Measurements from ENCODE around the gene SETX.

Gene SETX

DNA sequence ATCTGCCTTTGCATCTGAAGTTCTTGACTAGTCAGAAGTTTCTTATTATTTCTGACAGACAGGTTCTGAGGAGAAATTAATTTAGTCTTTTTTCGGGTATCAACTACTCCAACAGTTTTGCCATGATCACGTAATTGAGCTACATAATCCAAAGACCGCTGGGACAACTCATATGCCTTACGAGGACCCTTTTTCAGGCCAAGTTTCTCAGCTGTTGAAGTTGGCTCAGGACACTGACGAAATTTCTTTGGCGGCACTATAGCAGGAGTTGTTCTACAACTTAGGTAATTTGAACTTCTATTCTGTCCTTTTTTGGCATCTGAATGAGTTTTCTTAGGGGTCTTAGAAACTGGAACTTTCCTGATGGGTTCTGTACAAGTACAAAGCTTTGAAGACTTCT is 27.2 kb downstream of the SETX start:
- H3K9me3 Mint-ChIP-seq: peaks cover 16% of the 10 kb centered on the region

DNA sequence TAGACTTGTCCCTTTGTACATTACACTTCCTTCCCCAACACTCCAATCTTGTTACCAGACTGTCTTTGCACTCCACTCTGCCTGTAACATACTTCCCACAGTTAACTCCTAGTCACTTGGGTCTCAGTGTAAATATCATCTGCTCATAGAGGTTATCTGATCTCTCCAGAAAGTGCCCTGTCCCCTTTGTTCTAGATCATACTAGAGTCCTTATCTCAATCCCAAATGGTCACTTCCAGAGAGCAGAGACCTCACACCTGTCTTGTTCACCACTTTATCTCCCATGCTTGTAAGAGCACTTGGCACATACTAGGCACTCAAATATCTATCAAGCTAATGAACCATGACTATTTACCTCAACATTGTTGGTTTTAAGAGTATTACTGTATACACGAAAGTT is 30.4 kb downstream of the SETX start:
- peak overlapping the region in 1 of 3 experiments; percentile 74 for H3K27ac Mint-ChIP-seq
- H3K4me1 Mint-ChIP-seq: peaks cover 6% of the 10 kb centered on the region
- TF ChIP-seq, protein P1, sequence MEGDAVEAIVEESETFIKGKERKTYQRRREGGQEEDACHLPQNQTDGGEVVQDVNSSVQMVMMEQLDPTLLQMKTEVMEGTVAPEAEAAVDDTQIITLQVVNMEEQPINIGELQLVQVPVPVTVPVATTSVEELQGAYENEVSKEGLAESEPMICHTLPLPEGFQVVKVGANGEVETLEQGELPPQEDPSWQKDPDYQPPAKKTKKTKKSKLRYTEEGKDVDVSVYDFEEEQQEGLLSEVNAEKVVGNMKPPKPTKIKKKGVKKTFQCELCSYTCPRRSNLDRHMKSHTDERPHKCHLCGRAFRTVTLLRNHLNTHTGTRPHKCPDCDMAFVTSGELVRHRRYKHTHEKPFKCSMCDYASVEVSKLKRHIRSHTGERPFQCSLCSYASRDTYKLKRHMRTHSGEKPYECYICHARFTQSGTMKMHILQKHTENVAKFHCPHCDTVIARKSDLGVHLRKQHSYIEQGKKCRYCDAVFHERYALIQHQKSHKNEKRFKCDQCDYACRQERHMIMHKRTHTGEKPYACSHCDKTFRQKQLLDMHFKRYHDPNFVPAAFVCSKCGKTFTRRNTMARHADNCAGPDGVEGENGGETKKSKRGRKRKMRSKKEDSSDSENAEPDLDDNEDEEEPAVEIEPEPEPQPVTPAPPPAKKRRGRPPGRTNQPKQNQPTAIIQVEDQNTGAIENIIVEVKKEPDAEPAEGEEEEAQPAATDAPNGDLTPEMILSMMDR (IDR thresholded peaks at IDR 0.05; ENCODE audit: unreplicated experiment in 3 of 3): no peak
- H3K9me3 Mint-ChIP-seq: peaks cover 11% of the 10 kb centered on the region
- peaks cover 80% of the 10 kb centered on the region for H3K36me3 Mint-ChIP-seq (ENCODE audit: low read depth)
- H3K27me3 Mint-ChIP-seq (ENCODE audit: low read depth): no peaks in the 10 kb centered on the region
- no peak overlapping the region for H3K4me3 Mint-ChIP-seq

More for the DNA sequence above, 27.2 kb downstream of the SETX start:
- Mint-ChIP-seq H3K27me3 (ENCODE audit: low read depth) (no peaks in the 10 kb centered on the region), H3K4me1 (no peaks in the 10 kb centered on the region), H3K27ac (no peak overlapping the region), H3K4me3 (no peak overlapping the region), H3K36me3 (ENCODE audit: low read depth) (peaks cover 94% of the 10 kb centered on the region)
- TF ChIP-seq, protein P1 (IDR thresholded peaks at IDR 0.05; ENCODE audit: unreplicated experiment in 3 of 3): no peak

DNA sequence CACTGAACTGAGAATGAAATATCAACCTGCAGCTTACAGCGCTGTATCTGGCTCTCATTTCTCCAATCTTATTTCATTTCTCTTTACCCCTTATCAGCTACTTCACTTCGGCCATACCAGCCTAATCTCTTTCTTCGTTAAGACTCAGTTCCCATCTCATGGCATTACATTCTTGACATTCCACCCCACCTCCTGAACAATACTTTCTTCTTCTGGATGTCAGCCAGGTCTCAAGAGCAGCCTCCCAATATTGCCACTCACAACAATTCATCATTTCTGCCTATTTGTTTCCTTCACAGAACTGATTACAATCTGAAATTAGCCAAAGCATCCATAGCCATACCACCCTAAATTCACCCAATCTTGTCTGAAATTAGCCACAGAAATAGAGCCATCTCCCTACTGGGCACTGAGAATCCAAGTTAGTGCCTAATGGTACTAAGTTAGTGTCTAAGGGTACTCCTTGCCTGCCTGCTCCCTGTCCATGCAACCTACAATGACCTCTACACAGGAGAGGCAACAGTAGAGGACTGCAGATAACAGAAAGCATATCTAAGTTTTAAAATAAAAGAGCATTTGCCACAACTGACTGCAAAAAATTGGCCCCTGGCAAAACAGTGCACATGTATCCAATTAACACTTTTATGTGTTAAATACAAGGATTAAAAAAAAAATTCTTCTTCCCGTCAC is 35.2 kb downstream of the SETX start:
- Mint-ChIP-seq H3K36me3 (ENCODE audit: low read depth) (peaks cover 46% of the 10 kb centered on the region), H3K4me1 (peaks cover 14% of the 10 kb centered on the region), H3K27ac (peak overlapping the region in 2 of 3 experiments; percentile 7 to 8), H3K4me3 (no peak overlapping the region), H3K9me3 (no peaks in the 10 kb centered on the region), H3K27me3 (ENCODE audit: low read depth) (no peaks in the 10 kb centered on the region)
- TF ChIP-seq, protein P1 (IDR thresholded peaks at IDR 0.05; ENCODE audit: unreplicated experiment in 3 of 3): no peak

DNA sequence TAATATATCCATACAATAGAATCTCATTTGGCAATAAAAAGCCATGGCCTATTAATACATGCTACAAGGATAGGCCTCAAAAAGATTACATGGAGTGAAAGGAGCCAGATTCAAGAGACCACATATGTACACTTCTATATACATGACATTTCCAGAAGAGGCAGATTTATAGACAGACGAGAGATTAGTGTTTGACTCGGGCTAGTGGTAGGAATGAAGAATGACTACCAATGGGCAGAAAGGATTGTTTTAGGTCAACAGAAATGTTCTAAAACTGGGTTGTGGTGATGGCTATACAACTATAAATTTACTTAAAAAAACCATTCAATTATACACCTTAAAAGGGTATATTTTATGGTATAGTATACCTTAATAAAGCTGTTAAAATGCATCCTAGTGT is 41.9 kb downstream of the SETX start:
- H3K4me1 Mint-ChIP-seq: no peaks in the 10 kb centered on the region
- TF ChIP-seq, protein P1 (IDR thresholded peaks at IDR 0.05; ENCODE audit: unreplicated experiment in 3 of 3): peak in 1 of 3 experiments; percentile 27

DNA sequence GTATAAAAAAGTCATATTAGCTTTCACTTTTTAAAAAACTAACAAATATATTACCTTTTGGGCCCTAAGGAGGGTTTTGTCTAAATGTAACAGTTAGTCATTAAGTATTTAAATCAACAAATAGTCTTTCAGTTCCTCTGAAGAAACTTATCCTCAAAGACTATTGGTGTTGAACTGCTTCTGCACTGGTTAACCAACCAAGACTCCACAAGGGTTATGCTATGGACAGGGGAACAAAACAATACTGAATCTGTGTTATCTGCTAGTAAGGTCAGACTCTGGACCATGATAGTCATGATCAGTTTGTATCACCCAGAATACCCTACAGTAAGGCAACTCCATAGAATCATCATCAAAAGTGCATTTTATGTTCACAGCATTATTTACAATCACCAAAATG is 42.4 kb downstream of the SETX start:
- no peaks in the 10 kb centered on the region for H3K27me3 Mint-ChIP-seq (ENCODE audit: low read depth)
- H3K4me3 Mint-ChIP-seq: no peak overlapping the region
- no peak overlapping the region for H3K27ac Mint-ChIP-seq
- TF ChIP-seq, protein P1 (IDR thresholded peaks at IDR 0.05; ENCODE audit: unreplicated experiment in 3 of 3): no peak
- H3K4me1 Mint-ChIP-seq: no peaks in the 10 kb centered on the region
- H3K36me3 Mint-ChIP-seq (ENCODE audit: low read depth): peaks cover 59% of the 10 kb centered on the region
- no peaks in the 10 kb centered on the region for H3K9me3 Mint-ChIP-seq

More for the DNA sequence above, 41.9 kb downstream of the SETX start:
- Mint-ChIP-seq H3K9me3 (no peaks in the 10 kb centered on the region), H3K4me3 (no peak overlapping the region), H3K36me3 (ENCODE audit: low read depth) (peaks cover 54% of the 10 kb centered on the region), H3K27me3 (ENCODE audit: low read depth) (no peaks in the 10 kb centered on the region), H3K27ac (no peak overlapping the region)

DNA sequence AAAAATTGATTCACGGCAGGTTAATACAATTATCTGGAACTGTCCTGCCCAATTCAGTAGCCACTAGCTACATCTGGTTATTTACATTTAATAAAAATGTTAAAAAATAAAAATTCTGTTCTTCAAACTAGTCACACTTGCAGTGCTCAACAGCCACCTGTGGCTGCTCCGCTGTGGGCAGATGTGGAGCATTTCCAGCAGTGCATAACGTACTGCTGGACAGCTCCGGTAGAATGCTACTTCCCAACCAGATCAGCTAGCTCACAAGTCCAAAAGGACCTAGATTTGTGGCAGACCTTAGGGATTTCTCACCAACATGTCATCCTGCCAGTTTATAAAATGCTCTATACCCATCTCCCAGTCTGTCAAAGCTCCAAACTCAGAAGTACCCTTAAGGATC is 42.8 kb downstream of the SETX start:
- Mint-ChIP-seq H3K9me3 (no peaks in the 10 kb centered on the region), H3K36me3 (ENCODE audit: low read depth) (peaks cover 62% of the 10 kb centered on the region), H3K4me3 (no peak overlapping the region), H3K27ac (no peak overlapping the region), H3K4me1 (no peaks in the 10 kb centered on the region), H3K27me3 (ENCODE audit: low read depth) (no peaks in the 10 kb centered on the region)
- TF ChIP-seq, protein P1 (IDR thresholded peaks at IDR 0.05; ENCODE audit: unreplicated experiment in 3 of 3): no peak
